Endodermal cell (in vitro differentiated cells): ENCODE data around the gene ZNRF2. TPM values are rescaled to one million over a fixed set of nuclear protein-coding genes. Genes with fewer than 3 reads are reported as not detected.

Experiments used
- DNase-seq: peaks from one replicate; pipeline ENCODE4 v3.0.0-alpha.2; 2017
- H3K27ac ChIP-seq: 2 replicates; pipeline ENCODE4 v1.5.1; 2013; ENCODE audit warnings: mild to moderate bottlenecking, low read depth, low read length, moderate library complexity
- H3K27me3 ChIP-seq: 2 replicates; pipeline ENCODE4 v1.6.1; 2013; ENCODE audit warnings: mild to moderate bottlenecking, low read length, moderate library complexity; ENCODE audit not compliant: insufficient read depth, control insufficient read depth, poor library complexity, severe bottlenecking
- H3K36me3 ChIP-seq: 2 replicates; pipeline ENCODE4 v1.7.0; 2013; ENCODE audit warnings: mild to moderate bottlenecking, low read length, moderate library complexity; ENCODE audit not compliant: control insufficient read depth, insufficient read depth
- H3K4me1 ChIP-seq: one replicate; pipeline ENCODE4 v1.7.0; 2013; ENCODE audit warnings: low read length; ENCODE audit not compliant: control insufficient read depth, insufficient read depth
- H3K4me3 ChIP-seq: 2 replicates; pipeline ENCODE4 v1.5.1; 2013; ENCODE audit warnings: mild to moderate bottlenecking, low read length, moderate library complexity
- H3K9ac ChIP-seq: 2 replicates; pipeline ENCODE4 v1.6.1; 2013; ENCODE audit warnings: mild to moderate bottlenecking, low read length, moderate library complexity; ENCODE audit not compliant: poor library complexity, severe bottlenecking; ENCODE audit errors: extremely low read depth
- H3K9me3 ChIP-seq: 2 replicates; pipeline ENCODE4 v1.6.1; 2013; ENCODE audit warnings: mild to moderate bottlenecking, low read length, moderate library complexity; ENCODE audit not compliant: control insufficient read depth
- H3K27ac Mint-ChIP-seq: 2 replicates; pipeline ENCODE4 v1.8.0; 2020; ENCODE audit warnings: mixed read lengths
- H3K27me3 Mint-ChIP-seq: 2 replicates; pipeline ENCODE4 v1.8.0; 2021; ENCODE audit warnings: mild to moderate bottlenecking, mixed read lengths; ENCODE audit not compliant: insufficient read depth
- H3K36me3 Mint-ChIP-seq: 2 replicates; pipeline ENCODE4 v1.8.0; 2020; ENCODE audit warnings: low read depth, mixed read lengths
- H3K4me1 Mint-ChIP-seq: 2 replicates; pipeline ENCODE4 v1.8.0; 2020; ENCODE audit warnings: mixed read lengths
- H3K4me3 Mint-ChIP-seq: 2 replicates; pipeline ENCODE4 v1.8.0; 2020; ENCODE audit warnings: mild to moderate bottlenecking, moderate library complexity, mixed read lengths
- H3K9me3 Mint-ChIP-seq: 2 replicates; pipeline ENCODE4 v1.8.0; 2020; ENCODE audit warnings: mild to moderate bottlenecking, mixed read lengths
- CTCF ChIP-seq: fragments of 200-600 bp; sonication (generic); conservative IDR thresholded peaks from 2 replicates; pipeline ENCODE4 v1.5.0; 2021; ENCODE audit warnings: antibody characterized with exemption, mild to moderate bottlenecking
- WGBS, 2 experiments: methylation state at CpG; one replicate each; pipeline versions ENCODE4 v1.1.5 to v1.1.7; 2013; ENCODE audit warnings: missing lambda C conversion rate in 2 of 2, mixed read lengths in 1 of 2; ENCODE audit not compliant: insufficient coverage in 1 of 2, insufficient read length in 1 of 2; 5-methylcytosine and 5-hydroxymethylcytosine counted together
- total RNA-seq, 2 donors: library from RNA; stranded (reverse); fragmentation: NEBNext Ultra II Directional in 1 of 2; extraction: Animal tissue kit (Norgen Biotek cat#: 25700) in 1 of 2; gene quantifications; 2 replicates in 1 of 2; 3 replicates in 1 of 2; pipeline ENCODE4 v1.2.1, GENCODE V29; 2021

The ZNRF2 gene
- total RNA-seq, 2 donors from 2014 or later = 15.5 to 20.9 TPM

GRCh38 chr7:30353532-30353931, 69.1 kb downstream of the ZNRF2 start:
- Mint-ChIP-seq H3K27ac (no peak overlapping the region), H3K36me3 (peaks cover 9% of the 10 kb centered on the region), H3K4me1 (peaks cover 40% of the 10 kb centered on the region), H3K9me3 (no peaks in the 10 kb centered on the region), H3K4me3 (no peak overlapping the region), H3K27me3 (no peaks in the 10 kb centered on the region)
- WGBS, 2 experiments = 93% methylated on average over 3 of the region's 3 CpGs; no CpG with 5 or more reads in 1 of the 2 experiments
- Histone ChIP-seq H3K4me3 (no peak overlapping the region), H3K27me3 (no peaks in the 10 kb centered on the region), H3K4me1 (peaks cover 4% of the 10 kb centered on the region), H3K27ac (no peak overlapping the region), H3K9ac (no peak overlapping the region), H3K36me3 (no peaks in the 10 kb centered on the region), H3K9me3 (no peaks in the 10 kb centered on the region)
- DNase-seq = no peak
- TF ChIP-seq CTCF = no peak

DNA sequence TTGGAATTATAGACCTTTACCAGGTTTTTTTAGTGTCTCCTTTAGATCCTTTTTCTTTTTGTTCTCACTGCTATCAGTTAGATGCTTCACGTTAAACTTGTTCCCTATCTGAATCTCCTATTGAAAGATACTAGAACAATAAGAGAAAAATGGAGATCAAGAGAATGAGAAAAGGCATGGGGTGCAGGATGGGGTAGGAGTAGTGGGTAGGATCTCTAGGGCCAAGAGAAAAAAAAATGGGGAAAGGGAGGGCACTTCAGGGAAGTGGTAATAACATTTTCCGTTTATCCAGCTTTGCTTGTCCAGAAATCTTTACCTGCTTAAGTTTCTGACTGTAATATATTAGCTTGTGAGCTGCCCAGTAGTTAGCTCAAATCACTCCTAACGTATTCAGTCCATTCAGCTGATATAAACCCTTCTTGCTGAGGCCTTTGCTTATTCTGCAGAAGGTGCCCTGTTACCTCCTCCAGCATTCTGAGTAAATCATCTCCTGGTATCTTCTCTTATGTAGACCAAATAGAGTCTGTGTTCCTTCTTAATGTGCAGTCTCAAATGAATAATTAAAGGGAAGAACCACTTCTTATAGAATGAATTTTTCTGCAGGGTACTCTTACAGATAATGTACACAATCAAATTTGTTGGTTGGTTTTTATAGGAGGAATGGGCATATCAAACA, 69.7 kb downstream of the ZNRF2 start:
- Mint-ChIP-seq H3K4me1 (peaks cover 35% of the 10 kb centered on the region), H3K27me3 (no peaks in the 10 kb centered on the region), H3K36me3 (peaks cover 9% of the 10 kb centered on the region), H3K4me3 (no peak overlapping the region), H3K9me3 (no peaks in the 10 kb centered on the region), H3K27ac (no peak overlapping the region)
- no peak for DNase-seq
- no peak for TF ChIP-seq CTCF
- no peak overlapping the region for H3K27ac ChIP-seq
- H3K27me3 ChIP-seq = no peaks in the 10 kb centered on the region
- H3K9me3 ChIP-seq = no peaks in the 10 kb centered on the region
- H3K4me1 ChIP-seq = peaks cover 4% of the 10 kb centered on the region
- no peaks in the 10 kb centered on the region for H3K36me3 ChIP-seq
- no peak overlapping the region for H3K9ac ChIP-seq
- no peak overlapping the region for H3K4me3 ChIP-seq
- 42% methylated on average over 1 to 3 of the region's 3 CpGs for WGBS, 2 experiments

DNA sequence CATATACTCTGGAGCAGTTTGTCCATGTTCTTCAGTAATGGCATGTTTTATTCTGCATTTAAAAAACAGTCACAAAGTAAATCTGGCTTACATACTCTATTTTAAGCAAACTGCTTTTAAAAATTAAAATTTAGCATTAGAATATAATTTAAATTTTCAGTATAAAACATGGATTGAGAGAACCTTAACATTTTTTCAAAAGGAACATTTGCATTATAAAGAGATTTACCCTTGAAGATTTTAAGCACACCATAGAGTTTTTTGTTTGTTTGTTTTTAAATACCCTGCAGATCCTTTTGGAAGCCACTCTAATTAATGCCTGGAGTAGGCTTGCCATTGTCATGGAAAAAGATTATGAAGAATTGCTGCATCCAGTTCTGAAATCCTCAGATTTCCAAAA, 70.4 kb downstream of the ZNRF2 start:
- Histone ChIP-seq H3K9me3 (no peaks in the 10 kb centered on the region), H3K4me3 (no peak overlapping the region), H3K36me3 (no peaks in the 10 kb centered on the region), H3K27me3 (no peaks in the 10 kb centered on the region), H3K27ac (no peak overlapping the region), H3K4me1 (peaks cover 4% of the 10 kb centered on the region), H3K9ac (no peak overlapping the region)
- Mint-ChIP-seq H3K27me3 (no peaks in the 10 kb centered on the region), H3K4me1 (peaks cover 29% of the 10 kb centered on the region), H3K4me3 (no peak overlapping the region), H3K36me3 (peaks cover 9% of the 10 kb centered on the region), H3K27ac (no peak overlapping the region), H3K9me3 (no peaks in the 10 kb centered on the region)
- TF ChIP-seq CTCF = no peak
- no peak for DNase-seq
